B cell (primary cell): ENCODE data around the gene MLLT10.

Experiments
- CTCF ChIP-seq: fragments of 200-600 bp; IDR thresholded peaks from one replicate; pipeline ENCODE4 v1.8.0; 2022; ENCODE audit warnings: antibody characterized with exemption, mild to moderate bottlenecking
- EZH2 ChIP-seq: IDR thresholded peaks from 2 replicates; pipeline ENCODE4 v1.6.1; 2012; ENCODE audit warnings: borderline replicate concordance, low read depth, mild to moderate bottlenecking, moderate library complexity, low read length; ENCODE audit not compliant: insufficient read depth, poor library complexity, severe bottlenecking

DNA sequence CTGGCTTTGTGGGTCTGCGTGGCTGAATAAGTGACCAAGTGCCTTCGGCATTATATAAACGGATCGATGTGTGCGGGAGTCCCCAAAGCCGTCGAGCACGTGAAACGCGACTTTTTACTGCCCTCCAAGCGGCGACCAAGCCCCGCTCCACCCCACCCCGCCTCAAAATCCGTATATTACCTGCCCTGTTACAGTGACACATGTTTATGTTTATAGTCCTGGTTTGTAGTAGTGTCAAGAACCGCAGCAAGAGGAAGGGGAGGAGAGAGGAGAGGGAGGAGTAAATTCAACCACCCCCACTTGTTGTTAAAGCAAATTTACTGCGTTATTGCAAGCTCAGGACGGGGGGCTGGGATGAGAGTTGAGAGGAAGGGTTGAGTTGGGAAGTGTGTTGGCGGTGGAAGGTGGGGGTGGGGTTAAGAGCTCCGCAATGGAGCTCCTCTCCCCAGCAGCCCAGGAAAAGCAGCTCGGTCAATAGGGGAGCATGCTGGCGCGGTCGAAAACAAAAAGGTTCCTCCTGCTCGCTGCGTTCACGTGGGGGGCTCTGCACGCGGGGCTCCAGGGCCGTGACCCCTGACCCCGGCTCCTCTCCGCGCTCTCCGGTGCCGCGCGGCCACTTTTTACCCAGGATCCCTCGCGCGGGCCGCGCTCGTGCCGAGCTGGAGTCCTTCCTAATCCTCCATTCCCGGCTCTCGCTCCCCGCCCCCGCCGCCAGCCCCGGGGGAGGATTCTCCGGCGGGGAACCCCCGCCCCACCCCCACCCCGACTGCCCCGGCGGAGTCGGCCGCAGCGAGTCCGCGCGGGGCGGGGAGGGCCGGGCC lies 8.5 kb upstream of the MLLT10 start, which contains the start of gene SKIDA1:
- no peak for TF ChIP-seq CTCF
- TF ChIP-seq EZH2: no peak
